NCI-H2029 (cell line): ENCODE results near the gene C11orf65.
"Not testable (repeated sequence)": the region's sequence is repeated elsewhere in the genome, so short reads cannot be mapped to it uniquely, and the experiment has no call there.

ENCODE experiments used
- DNase-seq: peaks from one replicate; lab custom pipeline; 2025; lab: John Stamatoyannopoulos, UW

C11orf65 gene

DNA sequence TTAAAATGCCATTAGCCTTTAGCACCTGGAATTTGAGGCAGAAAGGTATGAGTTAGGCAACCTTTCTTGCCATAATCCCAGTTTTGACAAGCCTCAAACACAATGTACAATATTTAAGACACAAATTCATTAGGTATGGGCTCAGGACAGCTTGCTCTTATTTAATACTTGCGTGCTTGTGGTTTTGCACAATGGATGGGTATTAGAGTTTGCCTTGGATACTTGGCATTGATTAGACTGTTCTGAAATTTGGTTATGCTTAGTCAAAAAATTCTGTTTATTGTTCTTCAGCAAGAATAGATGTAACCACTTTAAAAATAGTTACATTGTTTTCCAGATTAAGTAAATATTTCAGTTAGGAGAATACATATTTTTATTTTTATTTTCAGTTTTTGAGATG is 5.4 kb upstream of the C11orf65 start:
- DNase-seq, result no peak

DNA sequence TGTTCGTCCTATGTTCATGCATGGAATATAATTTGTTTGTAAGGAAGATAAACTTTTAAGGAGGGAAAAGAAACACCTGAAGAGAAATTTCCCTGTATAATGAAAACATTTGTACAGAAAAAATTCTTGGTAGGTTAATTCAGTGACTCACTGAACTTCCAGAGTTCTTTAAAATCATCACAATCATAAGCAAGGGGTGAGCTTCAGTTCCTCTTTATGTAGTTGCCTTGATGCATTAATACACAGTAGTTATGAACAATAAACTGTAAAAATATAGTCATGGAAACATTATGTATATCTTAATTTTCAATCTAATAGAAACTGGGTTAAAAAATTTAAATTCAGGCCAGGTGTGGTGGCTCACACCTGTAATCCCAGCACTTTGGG is 1.1 kb upstream of the C11orf65 start:
- DNase-seq, result no peak

DNA sequence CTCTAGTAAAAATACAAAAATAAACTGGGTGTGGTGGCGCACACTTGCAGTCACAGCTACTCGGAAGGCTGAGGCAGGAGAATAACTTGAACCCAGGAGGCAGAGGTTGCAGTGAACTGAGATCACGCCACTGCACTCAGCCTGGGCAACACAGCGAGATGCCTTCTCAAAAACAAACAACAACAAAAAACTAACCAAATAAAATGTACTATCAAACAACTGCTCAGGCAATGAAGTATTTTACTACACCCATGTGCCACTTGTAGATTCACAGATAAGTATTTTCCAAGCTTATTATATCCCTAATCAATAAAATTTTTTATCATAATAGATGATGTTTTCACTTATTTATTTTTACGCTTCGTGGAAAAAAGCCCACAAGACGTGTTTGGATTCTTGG is 924 bp downstream of the C11orf65 start:
- DNase-seq, result no peak

DNA sequence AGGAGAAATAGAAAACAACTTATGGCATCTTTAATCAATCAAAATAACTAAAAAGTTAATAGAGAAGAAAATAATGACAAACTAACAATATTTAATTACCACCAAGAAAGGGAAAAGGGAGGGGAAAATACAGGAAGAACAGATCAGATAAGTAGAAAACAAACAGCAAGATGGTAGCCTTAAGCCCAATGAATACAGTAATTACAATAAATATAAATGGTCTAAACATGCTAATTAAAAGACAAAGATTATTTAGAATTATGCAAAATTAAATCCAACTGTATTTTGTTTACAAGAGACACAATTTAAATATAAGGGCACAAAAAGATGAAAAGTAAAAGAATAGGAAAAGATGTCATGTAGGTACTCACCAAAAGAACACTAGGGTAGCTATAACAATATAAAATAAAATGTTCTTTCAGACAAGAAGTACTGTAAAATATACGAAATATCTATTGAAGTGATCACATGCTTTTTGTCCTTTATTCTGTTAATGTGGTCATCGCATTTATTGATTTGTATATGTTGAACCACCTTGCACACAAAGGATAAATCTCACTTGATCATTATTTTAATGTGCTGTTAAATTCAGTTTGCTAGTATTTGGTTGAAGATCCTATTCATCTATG is 14.0 kb downstream of the C11orf65 start:
- no peak for DNase-seq

DNA sequence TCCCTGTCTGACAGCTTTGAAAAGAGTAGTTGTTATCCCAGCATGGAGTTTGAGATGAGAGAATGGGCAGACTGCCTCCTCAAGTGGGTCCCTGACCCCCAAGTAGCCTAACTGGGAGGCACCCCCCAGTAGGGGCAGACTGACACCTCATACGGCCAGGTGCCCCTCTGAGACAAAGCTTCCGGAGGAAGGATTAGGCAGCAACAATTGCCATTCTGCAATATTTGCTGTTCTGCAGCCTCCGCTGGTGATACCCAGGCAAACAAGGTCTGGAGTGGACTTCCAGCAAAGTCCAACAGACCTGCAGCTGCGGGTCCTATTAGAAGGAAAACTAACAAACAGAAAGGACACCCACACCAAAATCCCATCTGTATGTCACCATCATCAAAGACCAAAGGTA is 25.9 kb downstream of the C11orf65 start:
- DNase-seq, result not testable (repeated sequence)

DNA sequence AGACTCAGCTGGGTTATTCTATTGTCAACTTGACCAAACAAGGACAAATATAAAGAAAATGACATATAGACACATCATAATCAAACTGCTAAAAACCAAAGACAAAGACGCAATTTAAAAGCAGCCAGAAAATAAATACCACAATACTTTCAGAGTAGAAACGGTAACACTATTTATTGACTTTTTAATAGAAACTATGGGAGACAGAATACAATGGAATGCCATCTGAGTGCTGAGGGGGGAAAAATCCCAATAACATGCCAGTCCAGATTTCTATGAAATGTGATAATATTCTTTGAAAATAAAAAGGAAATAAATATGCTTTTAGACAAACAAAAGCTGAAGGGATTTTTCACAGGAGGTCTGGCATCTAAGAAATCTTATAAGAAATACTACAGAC is 30.7 kb downstream of the C11orf65 start:
- no peak for DNase-seq

DNA sequence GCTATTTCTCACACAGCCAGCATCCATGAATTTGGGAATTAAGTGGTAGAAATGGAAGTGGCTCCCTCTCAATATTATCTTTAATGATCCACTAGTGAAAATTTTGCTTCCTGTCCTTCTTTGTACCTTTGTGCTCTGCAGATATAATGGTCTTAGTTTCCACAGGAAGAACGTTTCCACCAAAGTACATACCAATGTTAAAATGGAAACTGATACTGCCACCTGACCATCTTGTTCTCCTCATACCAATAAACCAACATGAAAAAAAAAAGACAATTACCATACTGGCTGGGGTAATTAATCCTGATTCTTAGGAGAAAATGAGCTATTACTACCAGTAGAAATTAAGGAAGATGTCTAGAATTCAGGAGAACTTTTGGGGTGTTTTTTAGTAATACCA is 32.3 kb downstream of the C11orf65 start:
- no peak for DNase-seq

DNA sequence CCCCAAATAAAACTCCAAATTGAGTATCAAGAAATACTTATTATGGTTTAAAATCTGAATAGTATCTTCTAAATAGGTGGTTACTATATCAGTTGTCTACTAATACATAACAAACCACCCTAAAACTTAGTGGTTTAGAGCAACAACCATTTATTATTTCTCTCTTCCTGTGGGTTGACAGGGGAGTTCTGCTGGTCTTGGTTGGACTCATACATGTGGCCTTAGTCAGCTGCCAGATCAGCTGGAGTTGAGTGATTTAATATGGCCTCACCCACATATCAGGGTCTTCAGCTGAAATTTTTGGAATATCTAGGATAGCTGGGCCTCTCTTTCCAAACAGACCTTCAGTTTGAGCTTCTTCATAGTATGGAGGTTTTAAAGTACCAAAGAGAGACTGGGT is 34.5 kb downstream of the C11orf65 start:
- DNase-seq, result no peak

DNA sequence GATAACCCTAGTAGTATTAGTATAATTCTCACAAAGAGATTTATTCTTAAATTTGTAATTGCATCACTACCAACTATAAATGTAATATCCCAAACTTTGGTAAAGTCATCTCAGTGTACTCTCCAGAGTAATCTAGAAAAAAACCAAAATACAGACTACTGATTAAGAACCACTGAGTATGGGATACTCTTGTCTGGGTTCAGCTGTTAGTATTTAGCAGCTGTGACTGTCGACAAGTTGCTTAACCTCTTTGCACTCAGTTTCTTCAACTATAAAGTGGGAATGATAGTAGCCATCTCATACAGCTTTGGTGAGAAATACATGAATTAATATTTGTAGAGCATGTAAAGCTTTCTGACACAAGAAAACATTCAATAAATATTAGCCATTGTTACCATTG is 35.3 kb downstream of the C11orf65 start:
- DNase-seq, result no peak

DNA sequence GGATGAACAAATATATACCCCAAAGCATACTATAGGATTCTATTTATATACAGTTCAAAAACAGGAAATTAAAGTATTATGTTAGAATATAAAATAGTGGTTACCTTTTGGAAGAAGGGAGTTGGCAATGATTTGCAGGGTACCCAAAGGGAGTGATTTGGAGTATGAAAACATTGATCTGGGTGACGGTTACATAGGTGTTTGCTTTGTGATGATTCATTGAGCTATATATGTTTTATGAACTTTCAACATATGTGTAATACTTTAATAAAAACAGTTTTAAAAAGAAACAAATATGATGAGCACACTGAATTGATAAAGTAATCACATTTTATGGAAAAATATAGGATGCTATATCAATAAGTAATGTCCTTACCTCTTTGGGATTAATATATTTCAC is 36.0 kb downstream of the C11orf65 start:
- DNase-seq, result no peak

DNA sequence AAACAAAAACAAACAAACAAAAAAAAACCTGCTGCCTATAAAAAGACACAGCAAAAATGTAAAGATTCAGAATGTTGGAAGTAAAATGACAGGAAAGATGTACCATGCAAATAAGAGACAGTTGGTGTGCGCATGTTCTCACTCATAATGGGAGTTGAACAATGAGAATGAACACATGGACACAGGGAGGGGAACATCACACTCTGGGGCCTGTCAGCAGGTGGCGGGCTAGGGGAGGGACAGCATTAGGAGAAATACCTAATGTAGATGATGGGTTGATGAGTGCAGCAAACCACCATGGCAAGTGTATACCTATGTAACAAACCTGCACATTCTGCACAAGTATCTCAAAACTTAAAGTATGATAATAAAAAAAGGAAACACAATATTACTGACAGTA is 49.8 kb downstream of the C11orf65 start:
- DNase-seq, result not testable (repeated sequence)

DNA sequence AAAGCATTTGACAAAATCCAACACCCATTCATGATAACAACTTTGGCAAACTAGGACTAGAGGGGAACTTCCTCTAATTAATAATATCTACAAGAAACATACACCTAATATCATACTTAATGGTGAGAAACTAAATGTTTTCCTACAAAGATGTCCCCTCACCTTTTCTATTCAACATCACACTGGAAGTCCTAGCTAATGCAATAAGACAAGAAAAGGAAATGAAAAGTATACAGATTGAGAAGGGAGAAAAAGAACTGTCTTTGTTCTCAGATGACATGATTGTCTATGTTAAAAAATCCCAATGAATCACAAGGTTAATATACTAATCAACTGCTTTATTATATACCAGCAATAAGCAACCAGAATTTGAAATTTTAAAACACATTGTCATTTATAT is 52.4 kb downstream of the C11orf65 start:
- DNase-seq, result no peak

DNA sequence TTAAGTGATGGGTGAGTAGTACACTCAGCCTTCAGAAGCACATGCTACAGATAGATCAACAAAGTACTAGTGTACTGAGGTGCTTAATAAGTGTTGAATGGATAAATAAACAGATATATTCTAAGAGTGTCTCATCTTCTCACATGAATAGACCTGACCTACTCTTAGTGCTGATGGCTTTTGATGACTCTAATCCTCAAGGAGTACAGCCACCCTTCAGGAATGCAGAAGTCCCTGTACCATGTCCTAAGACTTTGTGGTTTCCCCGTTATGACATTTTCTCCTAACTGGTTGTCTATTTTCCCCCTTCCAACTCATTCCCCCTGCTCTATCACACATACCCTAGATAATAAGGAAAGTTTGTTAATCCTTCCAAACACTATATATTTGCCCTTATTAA is 61.6 kb downstream of the C11orf65 start:
- DNase-seq, result no peak

DNA sequence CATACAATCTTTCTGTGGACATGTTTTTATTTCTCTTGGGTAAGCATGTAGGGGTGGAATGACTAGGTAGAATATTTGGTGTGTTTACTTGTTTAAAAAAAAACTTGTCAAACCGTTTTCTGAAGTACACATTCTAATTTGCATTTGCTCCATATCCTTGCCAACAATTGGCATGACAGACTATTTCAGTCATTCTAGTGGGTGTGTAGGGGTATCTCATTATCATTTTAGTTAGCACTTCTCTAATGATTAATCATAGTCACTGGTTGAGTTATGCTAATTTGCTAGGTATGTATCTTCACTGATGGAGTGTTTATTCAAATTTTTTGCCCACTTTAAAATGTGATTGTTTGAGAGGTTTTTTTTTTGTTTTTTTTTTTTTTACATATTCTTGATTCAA is 64.3 kb downstream of the C11orf65 start:
- no peak for DNase-seq

DNA sequence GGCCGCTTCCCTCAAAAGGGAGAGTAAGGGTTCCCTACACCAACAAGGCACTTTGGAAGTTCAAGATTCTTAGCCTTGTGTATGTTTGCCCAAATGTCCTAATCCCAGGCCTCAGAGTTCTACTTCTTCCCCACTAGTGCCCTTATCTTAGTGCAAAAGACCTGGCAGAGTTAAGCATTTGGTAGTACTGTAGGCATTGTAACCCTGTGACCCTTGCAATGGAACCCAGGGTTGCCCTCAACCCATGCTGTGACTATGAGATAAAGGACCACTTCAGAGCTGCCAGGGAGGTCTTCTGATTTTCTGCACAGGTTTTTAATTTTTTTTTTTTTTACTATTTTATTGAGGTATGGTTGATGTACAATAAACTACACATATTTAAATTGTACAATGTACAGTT is 65.1 kb downstream of the C11orf65 start:
- no peak for DNase-seq

DNA sequence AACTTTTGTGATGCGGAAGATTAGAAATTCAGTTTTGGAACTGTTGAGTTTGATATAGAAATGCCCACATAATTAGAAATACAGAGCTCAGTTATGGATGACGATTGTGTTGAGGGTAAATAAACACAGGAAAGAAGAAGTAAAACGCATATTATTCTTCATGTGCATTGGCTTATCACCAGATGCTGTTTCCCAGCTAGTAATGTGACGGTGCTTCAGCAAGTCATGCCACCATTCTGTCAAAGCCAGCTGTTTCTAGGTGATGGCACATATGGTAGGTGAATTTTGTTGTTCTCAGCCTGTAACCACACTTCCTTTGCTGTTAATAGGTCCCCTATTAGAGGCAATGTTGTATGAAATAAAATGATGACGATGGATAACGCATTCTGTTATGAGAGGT is 68.9 kb downstream of the C11orf65 start:
- DNase-seq, result no peak

DNA sequence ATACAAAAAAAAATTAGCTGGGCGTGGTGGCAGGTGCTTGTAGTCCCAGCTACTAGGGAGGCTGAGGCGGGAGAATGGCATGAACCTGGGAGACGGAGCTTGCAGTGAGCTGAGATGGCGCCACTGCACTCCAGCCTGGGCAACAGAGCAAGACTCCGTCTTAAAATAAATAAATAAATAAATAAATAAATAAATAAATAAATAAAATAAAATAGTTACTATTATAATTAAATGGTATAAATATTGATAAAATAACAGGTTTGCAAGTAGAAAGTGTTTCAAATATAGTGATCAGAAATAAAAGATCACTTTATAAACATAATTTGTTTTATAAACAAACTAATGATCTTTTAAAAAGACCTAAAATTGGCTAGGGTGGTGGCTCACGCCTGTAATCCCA is 70.7 kb downstream of the C11orf65 start:
- not testable (repeated sequence) for DNase-seq

DNA sequence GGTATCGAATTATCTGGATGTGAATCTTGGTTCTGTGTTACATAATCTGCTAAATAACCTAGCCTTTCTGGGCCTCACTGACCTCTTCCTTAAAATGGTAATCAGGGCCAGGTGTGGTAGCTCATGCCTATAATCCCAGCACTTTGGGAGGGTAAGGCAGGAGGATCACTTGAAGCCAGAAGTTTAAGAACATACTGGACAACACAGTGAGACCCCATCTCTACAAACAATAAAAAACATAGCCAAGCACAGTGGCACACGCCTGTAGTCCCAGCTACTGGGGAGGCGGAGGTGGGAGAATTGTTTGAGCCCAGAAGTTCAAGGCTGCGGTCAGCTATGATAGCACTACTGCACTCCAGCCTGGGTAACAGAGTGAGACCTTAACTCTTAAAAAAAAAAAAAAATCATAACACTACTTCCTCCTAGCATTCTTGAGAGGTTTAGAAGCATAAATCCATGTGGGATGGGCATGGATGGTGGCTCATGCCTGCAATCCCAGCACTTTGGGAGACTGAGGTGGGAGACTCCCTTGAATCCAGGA is 72.5 kb downstream of the C11orf65 start:
- no peak for DNase-seq

DNA sequence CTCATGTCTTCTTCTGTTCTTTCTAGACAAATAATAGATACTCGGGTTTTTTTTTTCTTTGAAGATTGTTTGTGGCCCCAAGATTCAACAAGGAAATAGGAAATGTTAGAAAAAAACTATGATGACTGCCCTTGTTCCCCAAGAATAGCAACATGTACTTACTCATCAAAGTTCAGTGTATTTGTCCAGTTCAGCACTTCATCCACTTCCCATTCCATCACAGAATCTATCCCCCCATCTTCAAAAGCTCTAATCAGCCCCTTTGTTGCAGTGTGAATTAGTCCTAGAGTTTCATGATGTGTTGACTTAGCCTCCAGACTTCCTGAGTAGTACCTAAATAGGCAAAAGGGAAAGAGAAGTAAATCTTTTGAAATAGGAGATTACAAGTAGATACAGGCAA is 74.3 kb downstream of the C11orf65 start:
- no peak for DNase-seq

DNA sequence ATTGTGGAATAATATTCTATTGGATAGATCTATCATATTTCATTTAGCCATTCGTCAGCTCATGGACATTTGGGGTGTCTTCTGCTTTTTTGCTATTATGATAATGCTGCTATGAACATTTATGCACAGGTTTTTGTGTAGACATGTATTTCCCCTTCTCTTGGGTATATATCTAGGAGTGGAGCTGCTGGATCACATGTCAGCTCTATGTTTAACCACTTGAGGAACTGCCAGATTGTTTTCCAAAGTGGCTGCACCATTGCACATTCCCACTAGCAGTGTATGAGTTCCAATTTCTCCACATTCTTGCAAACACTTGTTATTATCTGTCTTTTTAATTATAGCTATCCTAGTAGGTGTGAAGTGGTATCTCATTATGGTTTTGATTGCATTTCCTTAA is 75.0 kb downstream of the C11orf65 start:
- no peak for DNase-seq

DNA sequence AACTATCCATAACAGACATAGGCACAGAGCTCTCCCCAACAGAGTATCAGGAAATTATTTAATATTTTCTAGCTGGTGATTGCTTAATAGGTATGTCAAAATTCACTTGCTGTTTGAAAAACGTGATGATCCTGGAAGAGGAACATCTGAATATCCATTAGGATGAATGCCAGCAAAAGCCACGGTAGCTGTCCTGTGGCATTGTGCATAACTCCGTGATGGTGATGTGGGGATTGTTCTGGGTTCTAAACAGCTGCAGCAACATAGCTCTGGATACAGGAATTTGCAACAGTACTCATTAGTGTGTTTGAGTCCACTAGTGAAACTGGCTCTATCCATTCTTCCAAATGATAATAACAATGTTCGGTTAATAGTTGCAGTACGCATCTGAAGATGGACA is 78.8 kb downstream of the C11orf65 start:
- DNase-seq, result no peak

DNA sequence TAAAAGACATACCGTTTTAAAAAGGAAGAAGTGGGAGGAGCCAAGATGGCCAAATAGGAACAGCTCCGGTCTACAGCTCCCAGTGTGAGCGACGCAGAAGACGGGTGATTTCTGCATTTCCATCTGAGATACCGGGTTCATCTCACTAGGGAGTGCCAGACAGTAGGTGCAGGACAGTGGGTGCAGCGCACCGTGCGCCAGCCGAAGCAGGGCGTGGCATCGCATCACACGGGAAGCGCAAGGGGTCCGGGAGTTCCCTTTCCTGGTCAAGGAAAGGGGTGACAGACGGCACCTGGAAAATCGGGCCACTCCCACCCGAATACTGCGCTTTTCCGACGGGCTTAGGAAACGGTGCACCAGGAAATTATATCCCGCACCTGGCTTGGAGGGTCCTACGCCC is 93.8 kb downstream of the C11orf65 start:
- DNase-seq, result not testable (repeated sequence)

DNA sequence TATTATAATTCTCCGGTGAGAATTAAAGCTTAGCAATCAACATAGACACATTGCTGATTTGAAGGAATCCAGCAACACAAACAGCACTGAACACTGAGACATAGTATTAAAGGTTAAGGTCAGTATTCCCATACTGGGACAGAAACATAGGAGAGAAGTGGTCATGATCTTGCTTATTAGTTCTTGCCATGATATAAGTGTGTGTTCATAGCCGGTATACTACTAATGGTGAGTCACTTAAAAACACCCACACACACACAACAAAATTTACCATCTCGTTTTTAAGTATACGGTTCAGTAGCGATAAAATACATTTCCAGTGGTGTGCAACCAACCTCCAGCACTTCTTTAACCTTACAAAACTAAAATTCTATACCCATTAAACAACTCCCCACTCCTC is 96.3 kb downstream of the C11orf65 start:
- no peak for DNase-seq

DNA sequence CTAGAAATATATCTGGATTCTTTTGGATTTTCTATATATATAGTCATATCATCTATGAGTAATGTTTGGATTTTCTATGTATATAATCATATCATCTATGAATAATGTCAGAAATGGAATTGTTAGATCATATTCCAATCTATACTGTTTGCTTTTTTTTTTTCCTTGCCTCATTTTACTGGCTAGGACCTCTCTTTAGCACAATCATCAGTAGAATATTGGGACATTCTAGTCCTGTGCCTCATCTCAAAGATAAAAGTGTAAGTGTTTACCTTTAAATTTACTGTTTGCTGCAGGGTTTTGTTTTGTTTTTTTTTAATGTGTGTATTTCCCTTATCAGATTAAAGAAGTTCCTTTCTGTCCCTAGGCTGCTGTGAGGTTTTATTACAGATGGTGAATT is 97.0 kb downstream of the C11orf65 start:
- no peak for DNase-seq

DNA sequence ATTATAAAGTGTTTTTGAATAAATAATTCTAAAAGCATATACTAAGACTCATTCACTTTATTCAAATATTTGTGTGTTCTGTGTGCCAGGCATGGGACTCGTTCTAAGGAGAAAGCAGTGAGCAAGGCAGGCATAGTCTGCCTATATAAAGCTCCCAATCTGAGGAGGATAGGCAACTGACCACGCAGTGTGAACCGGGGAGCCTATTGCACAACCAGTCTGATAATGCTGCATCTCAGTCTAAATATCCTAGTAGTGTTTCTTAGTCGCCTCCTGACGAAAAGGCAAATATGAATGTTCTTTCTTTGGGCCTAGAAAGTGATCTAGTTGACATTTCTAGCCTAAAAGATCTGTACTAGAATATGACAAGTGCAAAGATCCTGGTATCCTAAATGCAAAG is 98.3 kb downstream of the C11orf65 start:
- no peak for DNase-seq
